ENCODE data around the gene NAALADL2.
"Not testable (repeated sequence)": the region's sequence is repeated elsewhere in the genome, so short reads cannot be mapped to it uniquely, and the experiment has no call there.

NAALADL2 gene

DNA sequence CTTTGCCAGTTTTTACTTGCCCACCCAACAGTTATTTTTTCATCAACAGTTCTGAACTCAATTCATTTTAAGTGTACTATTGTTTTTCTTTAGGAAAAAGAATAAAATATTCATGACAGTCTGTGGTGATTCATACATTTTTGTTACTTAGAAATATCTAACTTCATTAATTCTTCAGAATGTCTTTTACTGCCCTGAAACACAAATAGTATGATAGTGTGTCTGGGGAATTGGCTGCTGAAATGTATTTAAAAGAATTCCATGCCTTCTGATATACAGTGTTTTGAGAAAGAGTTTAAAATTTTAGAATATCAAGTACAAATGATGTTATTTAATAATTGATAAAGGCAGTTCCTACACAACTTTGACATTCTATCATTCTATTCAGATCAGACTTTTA is 854.1 kb downstream of the NAALADL2 start:
- DNase-seq = no peak

DNA sequence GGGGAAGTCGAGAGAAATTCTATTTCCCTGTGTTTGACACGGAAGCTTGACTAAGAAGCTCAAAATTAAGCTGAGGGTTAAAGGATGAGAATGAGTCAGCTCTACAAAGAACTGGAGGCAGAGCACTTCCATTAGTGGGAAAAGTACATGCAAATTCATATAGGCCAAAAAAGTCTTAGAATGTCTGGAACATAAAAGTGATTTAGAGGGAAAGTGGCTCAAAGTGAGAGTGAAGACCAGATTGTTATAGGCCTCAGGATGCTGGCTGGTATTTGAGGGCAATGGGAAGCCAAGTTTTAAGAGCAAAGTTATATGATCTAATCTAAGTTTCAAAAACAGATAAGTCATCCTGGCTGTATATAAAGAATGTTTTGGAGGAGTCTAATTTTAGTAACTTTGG is 857.3 kb downstream of the NAALADL2 start:
- DNase-seq = no peak

DNA sequence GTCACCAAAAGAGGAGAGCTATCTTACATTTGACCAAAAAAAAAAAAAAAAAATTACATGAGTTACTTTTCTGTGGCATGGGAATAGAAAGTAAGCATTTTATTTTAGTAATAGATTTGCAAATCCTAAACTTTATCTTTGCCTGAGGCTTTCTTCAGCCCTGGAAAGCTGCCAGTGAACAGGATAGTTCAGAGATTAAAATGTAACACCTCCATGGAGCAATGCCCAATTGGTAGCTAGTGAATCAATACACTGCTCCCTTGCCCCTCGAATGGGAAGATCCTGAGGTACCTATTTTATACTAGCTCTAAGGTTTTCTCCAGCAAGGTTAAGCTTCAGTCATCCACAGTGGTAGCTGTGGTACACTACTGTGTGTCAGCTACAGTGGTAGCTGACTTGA is 867.1 kb downstream of the NAALADL2 start:
- DNase-seq = no peak

DNA sequence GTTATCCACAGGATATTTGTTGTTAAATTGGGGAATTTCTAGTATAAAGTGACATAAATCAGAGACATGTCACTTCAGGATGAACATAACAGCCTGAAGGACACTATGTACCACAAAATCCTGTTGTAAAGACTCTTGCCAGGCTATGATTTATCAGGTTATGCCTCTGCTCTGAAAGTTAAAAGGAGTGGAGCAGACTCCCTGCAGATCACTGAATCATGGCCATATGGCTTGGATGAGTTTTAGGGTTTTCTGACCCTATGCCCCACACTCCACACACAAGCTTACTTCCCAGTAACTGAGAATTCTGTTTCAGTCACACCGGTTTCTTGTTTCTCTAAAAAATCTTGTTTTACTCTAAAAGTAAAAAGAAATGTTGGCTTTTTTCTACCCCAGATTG is 869.4 kb downstream of the NAALADL2 start:
- no peak for DNase-seq

DNA sequence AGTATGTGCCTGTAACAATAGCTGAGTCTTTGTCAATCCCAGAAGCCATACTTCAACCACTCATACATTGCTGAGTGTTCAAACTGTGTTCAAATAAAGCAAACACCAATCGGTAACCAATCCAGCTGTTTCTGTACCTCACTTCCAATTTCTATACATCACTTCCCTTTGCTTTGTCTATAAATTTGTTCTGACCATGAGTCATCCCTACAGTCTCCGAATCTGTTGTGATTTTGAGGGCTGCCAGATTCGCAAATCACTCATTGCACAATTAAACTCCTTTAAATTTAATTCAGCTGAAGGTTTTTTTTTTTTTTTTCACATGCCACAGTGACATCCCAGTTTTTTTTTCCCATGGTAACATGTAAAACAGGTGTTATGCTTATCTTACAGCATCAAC is 870.3 kb downstream of the NAALADL2 start:
- no peak for DNase-seq

DNA sequence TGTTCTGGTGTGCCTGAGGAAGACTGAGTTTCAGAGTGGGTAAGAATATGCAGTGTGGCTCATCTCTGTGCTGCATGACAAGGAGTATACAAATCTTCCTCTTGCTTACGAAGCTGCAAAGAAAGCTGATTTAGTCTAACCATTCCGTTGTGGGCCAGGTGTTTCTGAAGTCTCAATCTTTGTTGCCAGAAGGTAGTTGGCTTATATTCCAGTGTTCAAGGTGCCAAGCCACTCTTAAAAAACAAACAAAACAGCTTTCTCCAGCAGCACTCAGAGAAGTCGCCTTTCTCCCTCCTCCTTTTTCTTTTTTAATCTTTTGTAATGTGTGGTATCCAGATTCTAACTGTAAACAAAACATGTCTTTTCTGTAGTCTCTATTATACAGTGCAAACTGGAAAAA is 872.4 kb downstream of the NAALADL2 start:
- DNase-seq = no peak

DNA sequence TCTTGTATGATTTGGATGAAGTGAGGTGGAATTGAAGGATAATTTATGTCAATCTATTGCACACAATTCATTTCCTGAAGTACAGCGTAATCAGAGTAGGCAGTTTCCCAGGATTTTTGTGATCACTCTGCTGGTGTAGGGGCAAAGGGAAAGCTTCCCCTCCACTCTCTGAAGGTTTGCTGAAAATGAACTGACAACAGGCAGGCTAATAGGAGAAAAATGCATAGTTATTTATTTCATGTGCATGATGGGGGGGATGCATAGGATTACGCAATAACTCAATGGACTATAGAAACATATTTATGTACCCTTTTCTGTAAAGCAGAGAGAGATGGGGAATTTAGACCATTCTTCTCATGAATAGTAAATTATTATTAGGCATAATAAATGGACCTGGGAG is 872.9 kb downstream of the NAALADL2 start:
- DNase-seq = no peak

DNA sequence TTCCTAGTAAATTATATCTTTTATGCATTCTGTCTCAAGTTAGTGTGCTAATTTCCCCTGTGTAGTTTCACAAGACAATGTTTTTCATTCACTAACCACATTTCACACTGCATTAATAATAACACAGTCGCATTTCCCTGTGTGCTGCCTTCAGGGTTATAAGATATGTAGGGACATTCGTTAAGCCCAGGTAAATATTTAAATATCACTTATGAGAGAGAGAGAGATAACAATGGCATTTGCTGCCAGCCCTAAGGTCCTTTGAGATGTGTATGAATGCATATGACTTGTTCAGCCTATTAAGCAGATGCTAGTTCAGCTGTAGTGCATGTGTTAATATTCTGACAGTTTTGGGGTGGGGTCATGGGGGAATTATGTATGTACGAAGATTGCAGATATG is 876.7 kb downstream of the NAALADL2 start:
- no peak for DNase-seq

DNA sequence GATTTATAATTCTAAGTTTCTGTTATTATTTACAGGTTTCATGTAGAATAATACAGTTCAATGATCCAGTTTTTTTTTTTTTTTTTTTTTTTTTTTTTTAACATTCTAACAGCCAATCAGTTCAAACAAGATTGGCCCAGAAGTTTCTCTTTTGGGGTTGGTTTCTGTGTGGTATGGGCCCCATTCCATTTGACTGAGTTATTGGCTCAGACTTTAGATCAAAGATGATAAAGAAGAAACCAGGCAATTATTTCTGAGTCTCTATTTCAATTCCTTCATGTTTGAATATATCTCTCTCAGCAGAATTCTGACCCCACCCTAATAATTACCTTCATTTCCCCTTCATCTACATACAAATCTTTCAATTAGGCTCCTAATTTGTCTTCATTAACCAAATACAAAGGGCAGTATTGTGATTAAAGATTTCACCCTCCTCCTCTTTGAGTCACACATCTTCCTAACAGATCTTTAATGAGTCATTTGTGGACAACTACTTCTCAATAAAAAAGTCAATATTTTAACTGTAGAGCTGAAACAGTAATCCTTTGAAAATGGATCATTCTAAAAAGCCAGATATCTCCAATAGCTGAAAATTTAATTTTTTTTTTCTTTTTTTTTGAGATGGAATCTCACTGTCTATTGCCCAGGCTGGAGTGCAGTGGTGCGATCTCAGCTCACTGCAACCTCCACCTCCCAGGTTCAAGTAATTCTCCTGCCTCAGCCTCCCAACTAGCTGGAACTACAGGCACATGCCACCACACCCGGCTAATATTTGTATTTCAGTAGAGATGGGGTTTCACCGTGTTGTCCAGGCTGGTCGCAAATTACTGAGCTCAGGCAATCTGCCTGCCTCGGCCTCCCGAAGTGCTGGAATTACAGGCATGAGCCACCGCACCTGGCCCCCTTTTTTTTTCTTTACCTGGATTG is 878.8 kb downstream of the NAALADL2 start:
- DNase-seq = no peak

DNA sequence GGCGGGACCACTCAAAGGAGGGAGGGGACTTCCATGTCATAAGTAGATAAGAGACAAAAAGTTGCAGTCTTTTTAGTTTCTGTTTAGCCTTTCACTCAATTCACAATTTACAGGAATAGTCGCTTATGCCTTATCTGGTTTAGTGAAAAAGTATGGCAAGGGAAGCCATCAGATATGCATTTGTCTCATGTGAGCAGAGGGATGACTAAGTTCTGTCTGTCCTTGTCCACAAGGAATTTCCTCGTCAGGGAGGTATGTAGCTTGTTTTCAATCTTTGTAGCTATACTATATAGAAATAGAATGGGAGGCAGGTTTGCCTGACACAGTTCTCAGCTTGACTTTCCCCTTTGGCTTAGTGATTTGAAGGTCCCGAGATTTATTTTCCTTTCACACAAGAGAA is 882.8 kb downstream of the NAALADL2 start:
- DNase-seq = no peak

DNA sequence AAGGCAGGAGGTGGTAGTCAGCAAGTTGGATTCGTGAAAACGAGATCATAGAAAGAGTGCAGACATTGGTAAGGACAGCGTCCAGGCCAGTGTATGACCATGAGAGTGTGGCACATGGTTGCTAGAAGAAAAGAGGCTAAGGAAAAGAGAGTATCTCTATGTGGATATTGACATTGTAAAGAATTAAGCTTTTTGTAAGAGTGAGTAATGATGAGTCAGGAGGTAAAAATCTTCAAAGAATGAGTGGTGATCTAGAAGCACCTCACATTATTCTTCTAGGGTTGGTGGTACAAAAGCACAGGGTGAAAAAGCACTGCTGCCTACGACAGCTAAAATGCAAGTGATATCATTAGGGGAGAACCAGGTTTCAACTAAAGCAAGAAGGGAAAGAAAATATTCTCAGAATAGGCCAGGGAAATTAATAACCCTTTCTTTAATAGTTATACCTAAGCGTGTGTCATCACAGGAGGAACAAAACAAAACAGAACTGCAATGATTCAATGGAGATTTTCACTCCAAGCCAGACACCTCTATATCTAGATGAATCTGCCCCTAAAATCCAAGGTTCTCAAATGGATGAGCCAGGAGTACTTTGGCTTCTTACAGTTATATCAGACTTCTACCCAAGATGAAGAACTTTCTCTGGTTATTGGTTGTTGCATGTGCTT is 884.7 kb downstream of the NAALADL2 start:
- no peak for DNase-seq

DNA sequence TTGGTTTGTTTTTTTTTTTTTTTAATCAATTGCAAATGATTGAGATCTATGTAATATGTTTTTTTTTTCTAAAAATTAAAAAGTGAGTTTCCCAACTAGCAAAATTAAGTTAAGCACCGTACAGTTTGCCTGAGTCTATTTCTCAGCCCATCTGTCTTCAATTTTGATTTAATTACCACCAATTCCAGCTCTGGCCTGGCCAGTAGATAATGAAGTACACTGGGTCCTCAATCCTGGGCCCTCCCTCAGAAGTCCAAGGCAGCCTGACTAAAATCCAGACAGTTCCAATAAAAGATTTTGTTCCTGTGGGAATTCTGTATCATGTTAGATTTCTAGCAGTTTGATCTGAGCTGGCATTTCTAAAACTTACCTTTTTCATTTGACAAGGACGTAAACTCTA is 887.2 kb downstream of the NAALADL2 start:
- DNase-seq = no peak

DNA sequence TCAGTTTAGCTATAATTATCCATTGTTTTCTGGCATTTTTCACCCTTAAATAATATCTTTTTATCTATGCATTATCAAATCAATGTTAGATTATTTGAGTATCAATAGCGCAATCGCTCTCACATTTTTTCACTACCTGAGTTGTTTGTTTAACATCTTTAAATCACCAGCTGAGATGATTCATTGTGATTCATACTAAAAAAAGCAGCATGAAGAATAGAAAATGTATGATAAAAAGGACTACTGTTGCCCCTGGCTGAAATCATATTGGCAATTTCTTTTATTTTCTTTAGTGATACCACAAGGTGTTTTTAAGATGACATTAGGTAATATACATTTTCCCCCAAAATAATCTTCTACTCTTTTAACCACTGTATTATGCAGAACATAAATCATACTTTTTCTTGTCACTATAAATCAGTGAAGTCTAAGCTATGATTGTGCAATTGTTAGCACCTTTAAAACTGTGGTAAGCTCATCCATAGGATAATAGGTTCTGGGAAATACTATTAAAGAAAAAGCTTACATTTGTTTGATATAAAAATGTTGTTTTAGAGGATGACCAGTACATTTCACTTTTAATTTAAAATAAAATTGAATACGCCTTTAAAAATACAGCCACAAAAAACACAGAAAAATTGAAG is 889.1 kb downstream of the NAALADL2 start:
- no peak for DNase-seq

DNA sequence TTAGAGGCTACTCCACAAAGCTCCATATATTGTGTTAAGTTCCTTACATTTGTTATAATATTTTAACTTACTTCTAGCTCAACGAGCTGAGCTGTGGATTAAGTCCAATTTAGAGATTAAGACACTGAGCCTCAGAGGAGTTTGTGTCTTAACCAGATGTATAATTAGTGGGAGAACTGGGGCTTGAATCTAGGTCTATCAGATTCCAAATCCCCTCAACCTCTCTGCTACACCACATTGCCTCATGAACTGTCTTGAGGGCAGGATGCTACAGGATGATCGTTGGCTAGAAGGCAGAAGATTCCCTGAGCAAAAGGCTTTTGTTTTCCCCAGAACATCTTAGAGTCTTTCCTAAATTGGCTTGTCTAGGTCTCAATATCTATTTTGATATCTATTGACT is 890.8 kb downstream of the NAALADL2 start:
- DNase-seq = no peak

DNA sequence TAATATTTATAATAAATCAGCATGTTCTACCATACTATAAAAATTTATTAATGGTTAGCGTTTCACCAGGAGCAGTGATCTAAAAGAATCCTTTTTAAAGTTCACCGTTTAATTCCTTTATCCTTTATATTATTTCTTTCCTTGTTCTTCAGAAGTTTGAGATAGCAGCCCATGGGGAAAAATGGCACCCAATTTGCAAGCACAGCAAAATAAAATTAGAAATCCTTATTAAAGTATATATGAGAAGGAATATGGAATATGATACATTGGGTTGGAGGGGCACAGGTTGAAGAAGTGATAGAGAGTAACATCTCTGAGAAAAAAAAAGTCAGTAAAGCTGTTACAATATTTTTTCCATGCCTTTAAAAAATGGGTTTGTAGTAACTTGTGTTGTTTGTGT is 892.0 kb downstream of the NAALADL2 start:
- no peak for DNase-seq

DNA sequence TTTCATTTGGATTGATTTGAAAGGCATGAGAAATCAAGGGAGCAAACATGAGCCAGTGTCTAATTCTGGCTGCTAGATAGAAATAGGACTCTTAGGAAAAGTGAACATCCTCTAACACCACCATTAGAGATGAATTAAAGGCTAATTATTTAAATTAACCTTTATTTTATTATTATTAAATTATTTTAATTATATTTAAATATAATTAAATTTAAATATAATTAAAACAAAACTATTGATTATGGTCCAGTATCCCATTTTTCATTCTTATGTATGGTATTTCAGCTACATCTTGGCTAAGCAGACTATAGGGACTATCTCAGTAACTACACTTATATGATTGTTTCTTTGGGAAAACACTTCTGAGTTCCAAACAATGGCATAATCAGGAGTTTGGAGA is 904.8 kb downstream of the NAALADL2 start:
- no peak for DNase-seq

DNA sequence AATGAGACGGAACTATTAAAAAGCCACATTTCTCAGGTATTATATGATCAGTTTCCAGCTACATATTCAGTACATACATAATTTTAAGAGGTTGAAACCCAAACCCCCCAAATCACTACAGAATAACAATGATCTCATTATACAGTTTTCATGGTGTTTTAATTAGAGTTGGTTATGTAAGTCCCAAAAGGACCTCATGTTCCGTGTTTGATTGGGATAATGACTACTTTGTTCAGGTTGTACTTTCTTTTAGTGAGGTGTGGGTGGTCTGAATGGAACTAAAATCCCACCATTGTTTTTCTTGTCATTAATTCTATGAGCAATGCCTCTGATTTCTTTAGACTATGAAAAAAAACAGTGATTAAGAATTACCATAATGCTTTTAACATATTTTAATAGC is 905.6 kb downstream of the NAALADL2 start:
- DNase-seq = no peak

DNA sequence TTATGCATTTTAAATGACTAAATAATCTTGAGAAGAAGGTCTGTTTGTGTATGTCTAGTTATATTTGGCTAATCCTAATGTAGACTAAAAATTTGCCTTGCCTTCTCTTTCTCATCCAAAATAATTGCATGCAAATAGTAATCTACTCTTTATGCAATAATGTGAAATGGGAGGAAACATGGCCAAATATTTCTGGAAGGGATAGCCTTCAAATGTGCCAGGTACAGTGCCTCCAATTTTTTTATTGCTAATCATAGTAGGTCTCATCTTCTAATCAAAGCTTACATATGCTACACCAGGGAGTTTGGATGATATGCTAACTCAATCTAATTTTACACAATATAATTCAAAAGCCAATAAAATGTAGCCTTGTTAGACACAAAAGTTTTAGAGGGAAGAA is 911.3 kb downstream of the NAALADL2 start:
- no peak for DNase-seq

DNA sequence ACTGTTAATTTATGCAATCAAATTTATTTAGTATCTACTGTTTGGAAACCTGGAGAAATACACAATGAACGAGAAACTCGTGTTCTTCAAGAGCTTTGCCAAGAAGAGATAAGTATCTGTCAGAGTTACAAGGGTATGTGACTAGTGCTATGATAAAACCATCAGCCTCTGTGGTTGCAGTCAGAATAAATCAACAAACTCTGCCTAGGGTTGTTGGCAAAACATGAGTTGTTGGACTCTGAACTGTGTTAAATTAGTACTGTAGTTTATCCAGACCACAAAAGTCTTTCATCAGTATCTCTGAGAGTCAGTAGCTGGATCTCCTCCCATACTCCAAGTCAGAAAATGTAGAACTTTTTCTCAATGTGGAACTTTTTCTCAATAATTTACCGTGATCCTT is 918.4 kb downstream of the NAALADL2 start:
- DNase-seq = no peak

DNA sequence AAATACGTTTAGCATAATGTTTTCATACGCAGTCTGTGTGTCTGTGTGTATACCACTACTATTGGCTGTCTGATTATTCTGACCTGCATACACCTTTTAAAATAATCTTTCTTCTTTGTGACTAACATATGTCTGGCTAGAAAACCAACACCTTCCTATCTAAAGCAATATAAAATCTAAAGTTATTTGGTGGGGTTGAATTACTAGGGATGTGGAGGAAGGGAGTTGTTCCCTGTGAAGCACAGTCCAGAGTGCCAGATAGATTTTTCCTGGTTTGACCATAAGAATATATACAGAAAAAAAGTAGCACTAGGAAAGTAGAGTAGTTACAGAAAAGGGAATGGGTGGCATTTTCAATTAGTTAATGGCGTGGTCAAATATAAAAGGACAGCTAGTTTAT is 918.8 kb downstream of the NAALADL2 start:
- no peak for DNase-seq

DNA sequence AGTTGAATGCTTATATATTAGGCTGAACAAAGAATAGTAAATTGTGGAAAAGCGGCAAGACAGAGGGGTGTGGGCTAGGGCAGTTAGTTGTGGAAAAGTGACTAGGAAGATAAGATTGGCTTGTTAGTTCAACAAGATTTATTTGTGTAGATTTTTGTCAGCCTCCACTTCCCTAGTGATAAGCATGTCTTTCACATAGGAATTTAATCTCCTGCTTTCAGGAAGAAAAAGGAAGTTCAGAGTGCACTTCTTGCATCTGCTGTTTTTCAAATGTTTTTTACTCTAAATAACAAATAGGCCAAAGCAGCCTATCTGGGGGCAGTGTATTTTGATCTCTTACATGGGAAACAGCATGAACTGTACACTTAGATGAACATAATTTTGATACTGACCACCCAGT is 919.9 kb downstream of the NAALADL2 start:
- DNase-seq = no peak

DNA sequence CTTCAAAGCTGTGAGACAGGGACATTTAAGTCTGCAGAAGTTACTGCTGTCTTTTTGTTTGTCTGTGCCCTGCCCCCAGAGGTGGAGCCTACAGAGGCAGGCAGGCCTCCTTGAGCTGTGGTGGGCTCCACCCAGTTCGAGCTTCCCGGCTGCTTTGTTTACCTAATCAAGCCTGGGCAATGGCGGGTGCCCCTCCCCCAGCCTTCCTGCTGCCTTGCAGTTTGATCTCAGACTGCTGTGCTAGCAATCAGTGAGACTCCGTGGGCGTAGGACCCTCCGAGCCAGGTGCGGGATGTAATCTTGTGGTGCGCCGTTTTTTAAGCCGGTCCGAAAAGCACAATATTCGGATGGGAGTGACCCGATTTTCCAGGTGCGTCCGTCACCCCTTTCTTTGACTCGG is 928.0 kb downstream of the NAALADL2 start:
- not testable (repeated sequence) for DNase-seq

DNA sequence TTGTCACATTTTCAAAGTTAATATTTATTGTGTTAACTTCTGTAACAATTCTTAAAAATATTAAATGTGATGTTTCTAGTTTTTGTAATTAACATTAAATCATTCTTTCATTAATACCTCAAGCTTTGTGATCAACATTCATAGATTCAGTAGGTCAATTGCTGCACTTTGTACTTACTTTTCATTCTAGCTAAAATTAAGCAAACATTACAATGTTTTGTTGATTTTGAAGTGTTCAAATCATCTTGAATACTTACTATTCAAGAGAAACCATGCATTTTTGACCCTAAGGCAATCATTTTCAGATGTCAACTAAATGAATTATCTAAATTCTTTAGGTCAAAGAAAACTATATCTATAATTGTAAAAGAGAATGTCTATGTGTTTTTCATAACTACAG is 933.1 kb downstream of the NAALADL2 start:
- no peak for DNase-seq

DNA sequence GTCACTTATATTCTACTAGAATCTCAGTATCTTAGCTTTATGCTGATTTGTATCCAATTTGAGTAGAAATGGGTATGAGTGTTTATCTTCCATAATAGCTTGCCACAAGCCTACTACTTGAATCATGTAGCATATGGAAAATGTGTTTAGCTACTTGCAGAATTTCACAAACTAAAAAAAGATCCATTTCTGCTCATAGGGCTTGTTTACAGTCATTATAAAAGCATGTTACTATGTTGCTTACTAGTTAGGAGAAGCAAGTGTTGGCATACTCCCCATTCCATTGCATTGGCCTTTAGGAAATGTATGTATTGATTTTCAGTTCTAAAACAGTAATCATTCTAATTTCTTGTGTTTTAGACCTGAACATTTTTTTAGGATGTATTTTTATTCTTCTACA is 939.2 kb downstream of the NAALADL2 start:
- no peak for DNase-seq

All from activated gamma-delta T cell (primary cell).